ENCODE data around the gene CRADD.

- TF ChIP-seq CTCF (IDR thresholded peaks at IDR 0.05; ENCODE audit: extremely low read depth in 1 of 2, insufficient read depth in 1 of 2, low read depth in 1 of 2, low read length in 2 of 2) (no peak), MYC (IDR thresholded peaks at IDR 0.05; ENCODE audit: low read depth, low read length) (no peak), POLR2A (IDR thresholded peaks at IDR 0.05; ENCODE audit: low read depth, low read length) (no peak), EZH2 (IDR thresholded peaks at IDR 0.05; ENCODE audit: borderline replicate concordance, low read depth, low read length, severe bottlenecking) (no peak), MAX (IDR thresholded peaks at IDR 0.05; ENCODE audit: insufficient read depth, insufficient read length) (no peak), POLR2AphosphoS5 (IDR thresholded peaks at IDR 0.05; ENCODE audit: insufficient read depth, low read depth, low read length) (no peak), JUN (IDR thresholded peaks at IDR 0.05; ENCODE audit: borderline replicate concordance, insufficient read depth, insufficient read length, low read depth) (no peak), GATA2 (IDR thresholded peaks at IDR 0.05; ENCODE audit: insufficient read depth, insufficient read length, low read depth, low read length) (no peak)
Measured at GRCh38 chr12:93876360-93876759, 199.2 kb downstream of the CRADD start.
